Stomach (tissue), 9 donors: ENCODE results near the gene C2orf92. TPM values are rescaled to one million over a fixed set of nuclear protein-coding genes. Genes with fewer than 3 reads are reported as not detected.

ENCODE experiments used
- DNase-seq, 2 donors: peaks; one replicate each; pipeline versions ENCODE4 v3.0.0 to v3.0.0-alpha.2; 2013 to 2019
- H3K27ac ChIP-seq, 5 donors: fragments of 200-600 bp in 4 of 5; sonication (generic) in 4 of 5; one replicate each; pipeline ENCODE4 v1.5.1; 2013 to 2019; ENCODE audit warnings: mild to moderate bottlenecking in 1 of 5, moderate library complexity in 1 of 5
- H3K27me3 ChIP-seq, 3 donors: fragments of 200-600 bp; sonication (generic); one replicate each; pipeline ENCODE4 v1.5.1; 2017 to 2019; ENCODE audit warnings: mixed run types in 1 of 3
- H3K36me3 ChIP-seq, 4 donors: fragments of 200-600 bp; sonication (generic); 1 replicate in 3 of 4; 2 replicates in 1 of 4; pipeline ENCODE4 v1.5.1; 2016 to 2019
- H3K4me1 ChIP-seq, 4 donors: fragments of 200-600 bp; sonication (generic); one replicate each; pipeline ENCODE4 v1.5.1; 2016 to 2019
- H3K4me3 ChIP-seq, 4 donors: fragments of 200-600 bp; sonication (generic) in 3 of 4; one replicate each; pipeline ENCODE4 v1.5.1; 2016 to 2019; ENCODE audit warnings: mild to moderate bottlenecking in 1 of 4
- H3K9me3 ChIP-seq, 4 donors: fragments of 200-600 bp; sonication (generic); one replicate each; pipeline ENCODE4 v1.5.1; 2016 to 2019
- CTCF ChIP-seq, 7 experiments: fragments of 450-650 bp in 4 of 7; fragments of 200-600 bp in 3 of 7; sonication (generic) in 3 of 7; IDR thresholded peaks; one replicate each; pipeline ENCODE4 v1.5.1; 2016 to 2019; ENCODE audit warnings: antibody characterized with exemption in 7 of 7, control low read depth in 2 of 7, mild to moderate bottlenecking in 1 of 7
- EP300 ChIP-seq: sonication (generic); formaldehyde crosslinking; IDR thresholded peaks from one replicate; pipeline ENCODE4 v1.6.1; 2017; ENCODE audit warnings: antibody characterized with exemption
- POLR2A ChIP-seq, 4 donors: fragments of 450-650 bp; IDR thresholded peaks; one replicate each; pipeline ENCODE4 v1.6.1; 2016; ENCODE audit warnings: antibody characterized with exemption in 4 of 4, control low read depth in 2 of 4, mild to moderate bottlenecking in 1 of 4, moderate library complexity in 1 of 4
- POLR2AphosphoS5 ChIP-seq, 3 donors: sonication (generic); formaldehyde crosslinking; IDR thresholded peaks; one replicate each; pipeline ENCODE4 v1.6.1; 2016; ENCODE audit warnings: antibody characterized with exemption in 3 of 3
- WGBS, 5 donors: extraction: QIAGEN DNeasy Blood & Tissue Kit in 3 of 5; methylation state at CpG; one replicate each; pipeline versions ENCODE4 v1.1.5 to v1.1.7; 2013 to 2018; 5-methylcytosine and 5-hydroxymethylcytosine counted together
- intact Hi-C: fragments of 100-400 bp; cut with DNase I; formaldehyde crosslinking; loops from one replicate; pipeline ENCODE4 v1.15.1; 2023; ENCODE audit warnings: low total_unique reads
- polyA plus RNA-seq, 3 donors: library from polyadenylated mRNA; stranded (reverse); fragments of 200-250 nt; gene quantifications; one replicate each; pipeline ENCODE4 v1.2.3, GENCODE V29; 2013
- total RNA-seq, 5 donors: library from RNA; depleted of rRNA; stranded (reverse); fragments of >200 nt; gene quantifications; one replicate each; pipeline versions ENCODE4 v1.1.0 to v1.2.3, GENCODE V29; 2014 to 2016
- donor health status: healthy with polysubstance abuse.
- donor health status: Bipolar disorder and iron deficiency.
- donor health status: healthy.

C2orf92 gene
- total and polyA plus RNA-seq, 8 donors: 2.3 to 35.3 (median 6.0) TPM; not detected in 2

DNA sequence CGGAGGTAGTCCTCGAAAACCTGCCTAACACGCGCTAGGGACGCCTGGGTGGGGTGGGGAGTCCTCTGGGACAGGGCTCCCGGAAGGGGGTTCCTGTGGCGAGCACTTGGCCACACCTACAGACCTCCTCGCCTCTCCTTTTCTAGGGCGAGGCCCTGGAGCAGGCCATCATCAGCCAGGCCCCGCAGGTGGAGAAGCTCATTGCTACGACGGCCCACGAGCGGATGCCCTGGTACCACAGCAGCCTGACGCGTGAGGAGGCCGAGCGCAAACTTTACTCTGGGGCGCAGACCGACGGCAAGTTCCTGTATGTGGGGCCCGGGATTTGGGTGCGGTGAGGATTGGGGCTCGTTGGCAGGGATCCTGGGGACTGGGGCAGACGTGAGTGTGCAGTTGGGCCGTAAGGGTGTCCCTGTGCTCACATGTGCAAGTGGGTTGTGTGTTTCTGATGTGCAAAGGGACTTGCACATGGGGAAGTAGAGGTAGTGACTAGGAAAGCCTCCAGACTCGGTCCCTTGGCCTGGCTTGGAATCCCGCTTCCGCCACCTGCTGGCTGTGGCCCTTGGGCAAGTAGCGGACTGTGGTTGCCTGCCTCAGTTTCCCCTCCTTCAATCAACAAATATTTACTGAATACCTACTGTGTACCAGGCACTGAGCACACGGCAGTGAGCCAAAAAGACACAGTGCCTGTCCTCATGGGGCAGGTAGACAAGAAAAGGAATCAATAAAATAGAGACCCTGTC is 55.6 kb downstream of the C2orf92 start:
- Histone ChIP-seq H3K4me1 (peaks cover 0 to 8% (median 3%) of the 10 kb centered on the region in 4 donors), H3K36me3 (no peaks in the 10 kb centered on the region), H3K9me3 (peaks cover 3 to 5% (median 5%) of the 10 kb centered on the region in 4 donors), H3K27me3 (peaks cover 0 to 13% (median 0%) of the 10 kb centered on the region in 3 donors), H3K4me3 (no peak overlapping the region), H3K27ac (no peak overlapping the region)
- no peak for DNase-seq
- intact Hi-C loops: no loop called here
- 92 to 94% (median 93%) methylated on average over 26 to 31 of the region's 31 CpGs for WGBS, 5 donors
- TF ChIP-seq POLR2A (IDR thresholded peaks at IDR 0.05) (no peak), POLR2AphosphoS5 (IDR thresholded peaks at IDR 0.05) (no peak), CTCF (IDR thresholded peaks at IDR 0.05) (no peak)

GRCh38 chr2:97726261-97727064 is 57.0 kb downstream of the C2orf92 start:
- H3K9me3 ChIP-seq: peaks cover 7 to 16% (median 10%) of the 10 kb centered on the region in 4 donors
- H3K4me3 ChIP-seq: no peak overlapping the region
- TF ChIP-seq EP300: no peak
- TF ChIP-seq CTCF (IDR thresholded peaks at IDR 0.05): no peak
- no peak for TF ChIP-seq POLR2AphosphoS5 (IDR thresholded peaks at IDR 0.05)
- no peak for TF ChIP-seq POLR2A (IDR thresholded peaks at IDR 0.05)
- DNase-seq: peak in 1 of 2 donors; percentile 43
- intact Hi-C loops: no loop called here
- WGBS, 5 donors: 53 to 74% (median 62%) methylated on average over 4 of the region's 4 CpGs
- peaks cover 0 to 8% (median 3%) of the 10 kb centered on the region in 4 donors for H3K4me1 ChIP-seq
- no peaks in the 10 kb centered on the region for H3K36me3 ChIP-seq
- H3K27ac ChIP-seq: no peak overlapping the region
- peaks cover 0 to 13% (median 0%) of the 10 kb centered on the region in 3 donors for H3K27me3 ChIP-seq

GRCh38 chr2:97727296-97727695 is 57.8 kb downstream of the C2orf92 start:
- no peaks in the 10 kb centered on the region for H3K36me3 ChIP-seq
- H3K4me3 ChIP-seq: no peak overlapping the region
- H3K27me3 ChIP-seq: peaks cover 0 to 13% (median 0%) of the 10 kb centered on the region in 3 donors
- WGBS, 5 donors: 85 to 93% (median 89%) methylated on average over 7 of the region's 7 CpGs
- H3K9me3 ChIP-seq: peaks cover 7 to 16% (median 10%) of the 10 kb centered on the region in 4 donors
- intact Hi-C loops: no loop called here
- H3K4me1 ChIP-seq: peaks cover 0 to 8% (median 3%) of the 10 kb centered on the region in 4 donors
- TF ChIP-seq CTCF (IDR thresholded peaks at IDR 0.05): no peak
- no peak for TF ChIP-seq POLR2A (IDR thresholded peaks at IDR 0.05)
- no peak for TF ChIP-seq POLR2AphosphoS5 (IDR thresholded peaks at IDR 0.05)
- no peak for TF ChIP-seq EP300
- no peak for DNase-seq
- H3K27ac ChIP-seq: no peak overlapping the region

GRCh38 chr2:97728091-97728731 is 58.7 kb downstream of the C2orf92 start:
- no peak overlapping the region for H3K4me3 ChIP-seq
- no peak overlapping the region for H3K27ac ChIP-seq
- intact Hi-C loops: no loop called here
- peaks cover 7 to 16% (median 10%) of the 10 kb centered on the region in 4 donors for H3K9me3 ChIP-seq
- peaks cover 0 to 13% (median 0%) of the 10 kb centered on the region in 3 donors for H3K27me3 ChIP-seq
- TF ChIP-seq POLR2AphosphoS5 (IDR thresholded peaks at IDR 0.05) (no peak), EP300 (no peak), CTCF (IDR thresholded peaks at IDR 0.05) (no peak), POLR2A (IDR thresholded peaks at IDR 0.05) (no peak)
- peaks cover 0 to 8% (median 3%) of the 10 kb centered on the region in 4 donors for H3K4me1 ChIP-seq
- peak in 1 of 2 donors; percentile 50 for DNase-seq
- 32 to 49% (median 40%) methylated on average over 12 of the region's 12 CpGs for WGBS, 5 donors
- H3K36me3 ChIP-seq: no peaks in the 10 kb centered on the region
